GM23338 (cell line): ENCODE results near the gene LTBP2. TPM values are rescaled to one million over a fixed set of nuclear protein-coding genes. Genes with fewer than 3 reads are reported as not detected.

Experiments used
- ATAC-seq: fragments of 200-7000 bp; cut with Tn5 transposase; 3 replicates; pipeline ENCODE4 v1.9.1; 2020
- DNase-seq: peaks from one replicate; pipeline ENCODE4 v3.0.0-alpha.2; 2015; ENCODE audit warnings: low spot score
- H2AFZ ChIP-seq: fragments of 200-600 bp; sonication (generic); 2 replicates; pipeline ENCODE4 v1.8.0; 2016; ENCODE audit warnings: antibody characterized with exemption, mild to moderate bottlenecking, moderate library complexity
- H3F3A ChIP-seq: fragments of 200-600 bp; sonication (generic); replicated peaks from 2 replicates; pipeline ENCODE4 v1.8.0; 2017; ENCODE audit warnings: antibody characterized with exemption, mixed run types, low read depth
- H3K27ac ChIP-seq: fragments of 200-600 bp; sonication (generic); 2 replicates; pipeline ENCODE4 v1.6.1; 2016; ENCODE audit warnings: low read depth
- H3K27me3 ChIP-seq: fragments of 200-600 bp; sonication (generic); 2 replicates; pipeline ENCODE4 v1.8.0; 2016; ENCODE audit warnings: mild to moderate bottlenecking, mixed run types, moderate library complexity; ENCODE audit not compliant: insufficient read depth
- H3K36me3 ChIP-seq: fragments of 200-600 bp; sonication (generic); 2 replicates; pipeline ENCODE4 v1.8.0; 2016; ENCODE audit warnings: mild to moderate bottlenecking; ENCODE audit not compliant: insufficient read depth
- H3K4me1 ChIP-seq: fragments of 200-600 bp; sonication (generic); 2 replicates; pipeline ENCODE4 v1.8.0; 2016; ENCODE audit warnings: mild to moderate bottlenecking, moderate library complexity; ENCODE audit not compliant: insufficient read depth
- H3K4me2 ChIP-seq: fragments of 200-600 bp; sonication (generic); 2 replicates; pipeline ENCODE4 v1.7.1; 2017; ENCODE audit warnings: mixed run types
- H3K4me3 ChIP-seq: fragments of 200-600 bp; sonication (generic); 2 replicates; pipeline ENCODE4 v1.6.1; 2016; ENCODE audit warnings: mixed run types
- H3K79me2 ChIP-seq: fragments of 200-600 bp; sonication (generic); replicated peaks from 2 replicates; pipeline ENCODE4 v1.8.0; 2017; ENCODE audit warnings: mild to moderate bottlenecking; ENCODE audit not compliant: insufficient read depth
- H3K9me2 ChIP-seq: fragments of 200-600 bp; sonication (generic); 2 replicates; pipeline ENCODE4 v1.8.0; 2017; ENCODE audit not compliant: insufficient read depth
- H4K20me1 ChIP-seq: fragments of 200-600 bp; sonication (generic); replicated peaks from 2 replicates; pipeline ENCODE4 v1.8.0; 2017; ENCODE audit warnings: mild to moderate bottlenecking; ENCODE audit not compliant: insufficient read depth
- H3K27ac Mint-ChIP-seq: 2 replicates; pipeline ENCODE4 v1.8.0; 2020; ENCODE audit warnings: inconsistent platforms, mild to moderate bottlenecking, moderate library complexity, mixed read lengths
- H3K27me3 Mint-ChIP-seq: 3 replicates; pipeline ENCODE4 v1.8.0; 2022; ENCODE audit warnings: low read depth, mild to moderate bottlenecking, moderate library complexity, mixed read lengths, inconsistent platforms; ENCODE audit not compliant: insufficient read depth, poor library complexity
- H3K36me3 Mint-ChIP-seq: 3 replicates; pipeline ENCODE4 v1.8.0; 2021; ENCODE audit warnings: low read depth, mild to moderate bottlenecking, inconsistent platforms, moderate library complexity, mixed read lengths
- H3K4me1 Mint-ChIP-seq: 3 replicates; pipeline ENCODE4 v1.8.0; 2020; ENCODE audit warnings: mild to moderate bottlenecking, inconsistent platforms, mixed read lengths
- H3K4me3 Mint-ChIP-seq: 3 replicates; pipeline ENCODE4 v1.8.0; 2021; ENCODE audit warnings: moderate library complexity, mild to moderate bottlenecking, inconsistent platforms, mixed read lengths
- H3K9me3 Mint-ChIP-seq: 3 replicates; pipeline ENCODE4 v1.8.0; 2020; ENCODE audit warnings: moderate library complexity, mild to moderate bottlenecking, inconsistent platforms, mixed read lengths
- EZH2 ChIP-seq: fragments of 200-600 bp; sonication (generic); IDR thresholded peaks from one replicate; pipeline ENCODE4 v1.8.0; 2017; ENCODE audit warnings: antibody characterized with exemption, mild to moderate bottlenecking, low read depth; ENCODE audit not compliant: unreplicated experiment
- EZH2phosphoT487 ChIP-seq: fragments of 200-600 bp; sonication (generic); IDR thresholded peaks from one replicate; pipeline ENCODE4 v1.8.1; 2018; ENCODE audit warnings: antibody characterized with exemption; ENCODE audit not compliant: unreplicated experiment
- JUNB ChIP-seq: IDR thresholded peaks from one replicate; pipeline ENCODE4 v1.6.1; 2016; ENCODE audit warnings: antibody characterized with exemption; ENCODE audit not compliant: unreplicated experiment
- STAT1 ChIP-seq: IDR thresholded peaks from one replicate; pipeline ENCODE4 v1.6.1; 2016; ENCODE audit warnings: antibody characterized with exemption; ENCODE audit not compliant: unreplicated experiment
- ZNF331 ChIP-seq: fragments of 250-450 bp; sonication (Bioruptor Pico); IDR thresholded peaks from 2 replicates; pipeline ENCODE4 v1.5.0; 2020; ENCODE audit warnings: low read depth, mild to moderate bottlenecking, moderate library complexity
- polyA plus RNA-seq: library from polyadenylated mRNA; unstranded; fragments of >200 nt; fragmentation: Nextera tagmentation; extraction: Ambion mirVana; gene quantifications from 2 replicates; pipeline ENCODE4 v1.2.1, GENCODE V29; 2016
- total RNA-seq: library from RNA; depleted of rRNA; stranded (reverse); fragments of >200 nt; shearing (Covaris generic); gene quantifications from 2 replicates; pipeline ENCODE4 v1.2.3, GENCODE V29; 2014
- TF ChIP-seq, protein P1 (sequence below), 2 experiments: fragments of 200-600 bp in 1 of 2; sonication (generic) in 1 of 2; conservative IDR thresholded peaks; 2 replicates each; pipeline versions ENCODE4 v1.5.1 to v1.6.1; 2016 to 2017; ENCODE audit warnings: antibody characterized with exemption in 2 of 2, low read depth in 2 of 2, mild to moderate bottlenecking in 2 of 2, moderate library complexity in 1 of 2
- TF ChIP-seq, protein P2 (sequence below): fragments of 250-450 bp; sonication (Bioruptor Pico); IDR thresholded peaks from 2 replicates; pipeline ENCODE4 v1.5.0; 2020; ENCODE audit warnings: mild to moderate bottlenecking, moderate library complexity

The LTBP2 gene
- total and polyA plus RNA-seq, 2 experiments from 2014 or later: 0.27 to 0.49 TPM

DNA sequence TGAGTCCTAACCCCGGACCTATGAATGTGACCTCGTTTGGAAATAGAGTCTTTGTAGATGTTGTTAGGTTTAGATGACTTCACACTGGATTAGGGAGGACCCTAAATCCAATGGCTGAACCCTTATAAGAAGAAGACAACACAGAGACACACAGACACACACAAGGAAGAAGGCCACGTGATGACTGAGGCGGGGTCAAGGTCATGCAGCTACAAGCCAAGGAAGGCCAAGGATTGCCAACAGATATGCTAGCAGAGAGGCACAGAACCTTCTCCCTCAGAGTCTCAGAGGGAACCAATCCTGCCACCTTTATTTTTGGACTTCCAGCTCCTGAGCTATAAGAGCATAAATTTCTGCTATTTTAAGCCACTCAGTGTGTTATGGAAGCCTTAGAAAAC lies 31.8 kb downstream of the LTBP2 start:
- no peak overlapping the region for H3K4me3 Mint-ChIP-seq
- H3K27ac Mint-ChIP-seq: no peak overlapping the region
- Histone ChIP-seq H4K20me1 (no peaks in the 10 kb centered on the region), H3K4me2 (no peak overlapping the region), H3K4me1 (no peaks in the 10 kb centered on the region), H3K79me2 (no peaks in the 10 kb centered on the region), H3K9me2 (no peaks in the 10 kb centered on the region), H3K27me3 (no peaks in the 10 kb centered on the region), H2AFZ (no peak overlapping the region), H3K4me3 (no peak overlapping the region), H3K27ac (no peak overlapping the region), H3K36me3 (no peaks in the 10 kb centered on the region), H3F3A (no peaks in the 10 kb centered on the region)
- ATAC-seq (no peak), DNase-seq (no peak)
- H3K4me1 Mint-ChIP-seq: no peaks in the 10 kb centered on the region; the same call in 2 of the 3 replicates
- H3K9me3 Mint-ChIP-seq: no peaks in the 10 kb centered on the region
- TF ChIP-seq STAT1 (no peak), ZNF331 (CRISPR knock-in tag) (no peak)
- peaks cover 6% of the 10 kb centered on the region for H3K27me3 Mint-ChIP-seq
- no peaks in the 10 kb centered on the region; the same call in 2 of the 3 replicates for H3K36me3 Mint-ChIP-seq

DNA sequence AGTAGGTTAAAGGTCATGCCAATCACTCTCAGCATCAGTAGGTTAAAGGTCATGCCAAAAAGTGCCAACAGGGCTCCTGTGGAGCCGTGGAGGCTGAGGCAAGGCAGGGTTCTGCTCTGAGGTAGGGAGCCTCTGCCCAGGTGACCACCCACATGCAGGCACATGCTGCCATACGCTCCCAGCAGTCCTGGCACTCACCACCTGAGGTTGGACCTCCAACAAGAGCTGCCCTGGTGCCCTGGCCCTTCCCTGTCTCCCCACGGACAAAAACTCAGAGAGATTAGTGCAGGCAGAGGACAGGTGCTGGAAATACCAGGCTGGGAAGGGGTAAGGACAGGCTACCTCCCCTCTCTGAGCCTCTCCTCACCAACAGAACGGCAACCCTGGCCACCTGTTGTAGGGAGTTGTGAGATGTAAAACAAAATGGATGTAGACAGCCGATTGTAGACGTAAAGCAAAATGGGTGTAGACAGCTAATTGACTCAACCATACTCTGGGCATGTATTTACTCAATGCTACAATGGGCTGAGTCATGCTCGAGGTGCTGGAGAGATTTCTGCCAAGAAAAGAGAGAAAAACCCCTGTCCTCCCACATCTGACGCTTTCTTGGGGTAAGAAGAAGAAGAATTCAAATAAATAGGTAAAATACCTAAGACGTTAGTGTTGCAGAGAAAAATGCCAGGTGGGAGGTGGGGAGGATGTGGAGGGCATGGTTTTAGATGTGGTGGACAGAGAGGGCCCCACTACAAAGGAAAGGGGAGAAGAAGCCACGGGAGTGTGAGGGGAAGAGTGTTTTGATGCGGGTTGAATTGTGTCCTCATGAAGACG lies 32.4 kb downstream of the LTBP2 start:
- no peaks in the 10 kb centered on the region for H4K20me1 ChIP-seq
- Mint-ChIP-seq H3K27ac (no peak overlapping the region), H3K4me3 (no peak overlapping the region), H3K36me3 (no peaks in the 10 kb centered on the region; the same call in 2 of the 3 replicates), H3K4me1 (peaks cover 5% of the 10 kb centered on the region; the same call in 2 of the 3 replicates), H3K27me3 (peaks cover 7% of the 10 kb centered on the region), H3K9me3 (no peaks in the 10 kb centered on the region)
- no peaks in the 10 kb centered on the region for H3K27me3 ChIP-seq
- H3K4me1 ChIP-seq: no peaks in the 10 kb centered on the region
- ATAC-seq: no peak
- H3K79me2 ChIP-seq: no peaks in the 10 kb centered on the region
- TF ChIP-seq JUNB (no peak), EZH2 (no peak), EZH2phosphoT487 (no peak), ZNF331 (CRISPR knock-in tag) (no peak)
- TF ChIP-seq, protein P1, sequence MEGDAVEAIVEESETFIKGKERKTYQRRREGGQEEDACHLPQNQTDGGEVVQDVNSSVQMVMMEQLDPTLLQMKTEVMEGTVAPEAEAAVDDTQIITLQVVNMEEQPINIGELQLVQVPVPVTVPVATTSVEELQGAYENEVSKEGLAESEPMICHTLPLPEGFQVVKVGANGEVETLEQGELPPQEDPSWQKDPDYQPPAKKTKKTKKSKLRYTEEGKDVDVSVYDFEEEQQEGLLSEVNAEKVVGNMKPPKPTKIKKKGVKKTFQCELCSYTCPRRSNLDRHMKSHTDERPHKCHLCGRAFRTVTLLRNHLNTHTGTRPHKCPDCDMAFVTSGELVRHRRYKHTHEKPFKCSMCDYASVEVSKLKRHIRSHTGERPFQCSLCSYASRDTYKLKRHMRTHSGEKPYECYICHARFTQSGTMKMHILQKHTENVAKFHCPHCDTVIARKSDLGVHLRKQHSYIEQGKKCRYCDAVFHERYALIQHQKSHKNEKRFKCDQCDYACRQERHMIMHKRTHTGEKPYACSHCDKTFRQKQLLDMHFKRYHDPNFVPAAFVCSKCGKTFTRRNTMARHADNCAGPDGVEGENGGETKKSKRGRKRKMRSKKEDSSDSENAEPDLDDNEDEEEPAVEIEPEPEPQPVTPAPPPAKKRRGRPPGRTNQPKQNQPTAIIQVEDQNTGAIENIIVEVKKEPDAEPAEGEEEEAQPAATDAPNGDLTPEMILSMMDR (conservative IDR thresholded peaks at IDR 0.05; ENCODE audit: low read depth in 2 of 2): no peak
- H3K9me2 ChIP-seq: no peaks in the 10 kb centered on the region
- no peak for DNase-seq
- H3F3A ChIP-seq: no peaks in the 10 kb centered on the region
- H2AFZ ChIP-seq: peak overlapping the region; percentile 47; the same call in 1 of the 2 replicates
- H3K4me2 ChIP-seq: no peak overlapping the region
- no peaks in the 10 kb centered on the region for H3K36me3 ChIP-seq
- H3K4me3 ChIP-seq: no peak overlapping the region
- H3K27ac ChIP-seq: no peak overlapping the region

DNA sequence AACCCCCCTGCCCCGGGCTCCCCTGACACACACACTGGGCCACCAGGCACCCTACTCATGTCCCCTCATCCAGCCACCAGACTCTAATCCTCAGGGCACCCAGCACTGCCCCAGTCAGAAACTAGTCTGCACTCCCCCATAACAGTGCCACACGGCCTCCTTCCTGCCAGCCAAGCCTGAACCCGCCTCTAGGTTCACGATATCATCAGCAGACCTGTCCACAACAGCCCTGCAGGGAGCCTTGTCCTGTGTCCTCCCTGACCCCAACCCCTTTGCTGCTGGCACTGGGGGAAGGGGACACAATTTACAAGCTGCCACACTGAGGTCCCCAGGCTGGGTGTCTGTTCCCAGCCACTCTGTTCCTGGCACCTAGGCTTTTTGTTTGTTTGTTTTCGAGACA lies 33.6 kb downstream of the LTBP2 start:
- H3K27ac Mint-ChIP-seq: no peak overlapping the region
- Histone ChIP-seq H3K79me2 (no peaks in the 10 kb centered on the region), H3K27ac (no peak overlapping the region)
- TF ChIP-seq, protein P2, sequence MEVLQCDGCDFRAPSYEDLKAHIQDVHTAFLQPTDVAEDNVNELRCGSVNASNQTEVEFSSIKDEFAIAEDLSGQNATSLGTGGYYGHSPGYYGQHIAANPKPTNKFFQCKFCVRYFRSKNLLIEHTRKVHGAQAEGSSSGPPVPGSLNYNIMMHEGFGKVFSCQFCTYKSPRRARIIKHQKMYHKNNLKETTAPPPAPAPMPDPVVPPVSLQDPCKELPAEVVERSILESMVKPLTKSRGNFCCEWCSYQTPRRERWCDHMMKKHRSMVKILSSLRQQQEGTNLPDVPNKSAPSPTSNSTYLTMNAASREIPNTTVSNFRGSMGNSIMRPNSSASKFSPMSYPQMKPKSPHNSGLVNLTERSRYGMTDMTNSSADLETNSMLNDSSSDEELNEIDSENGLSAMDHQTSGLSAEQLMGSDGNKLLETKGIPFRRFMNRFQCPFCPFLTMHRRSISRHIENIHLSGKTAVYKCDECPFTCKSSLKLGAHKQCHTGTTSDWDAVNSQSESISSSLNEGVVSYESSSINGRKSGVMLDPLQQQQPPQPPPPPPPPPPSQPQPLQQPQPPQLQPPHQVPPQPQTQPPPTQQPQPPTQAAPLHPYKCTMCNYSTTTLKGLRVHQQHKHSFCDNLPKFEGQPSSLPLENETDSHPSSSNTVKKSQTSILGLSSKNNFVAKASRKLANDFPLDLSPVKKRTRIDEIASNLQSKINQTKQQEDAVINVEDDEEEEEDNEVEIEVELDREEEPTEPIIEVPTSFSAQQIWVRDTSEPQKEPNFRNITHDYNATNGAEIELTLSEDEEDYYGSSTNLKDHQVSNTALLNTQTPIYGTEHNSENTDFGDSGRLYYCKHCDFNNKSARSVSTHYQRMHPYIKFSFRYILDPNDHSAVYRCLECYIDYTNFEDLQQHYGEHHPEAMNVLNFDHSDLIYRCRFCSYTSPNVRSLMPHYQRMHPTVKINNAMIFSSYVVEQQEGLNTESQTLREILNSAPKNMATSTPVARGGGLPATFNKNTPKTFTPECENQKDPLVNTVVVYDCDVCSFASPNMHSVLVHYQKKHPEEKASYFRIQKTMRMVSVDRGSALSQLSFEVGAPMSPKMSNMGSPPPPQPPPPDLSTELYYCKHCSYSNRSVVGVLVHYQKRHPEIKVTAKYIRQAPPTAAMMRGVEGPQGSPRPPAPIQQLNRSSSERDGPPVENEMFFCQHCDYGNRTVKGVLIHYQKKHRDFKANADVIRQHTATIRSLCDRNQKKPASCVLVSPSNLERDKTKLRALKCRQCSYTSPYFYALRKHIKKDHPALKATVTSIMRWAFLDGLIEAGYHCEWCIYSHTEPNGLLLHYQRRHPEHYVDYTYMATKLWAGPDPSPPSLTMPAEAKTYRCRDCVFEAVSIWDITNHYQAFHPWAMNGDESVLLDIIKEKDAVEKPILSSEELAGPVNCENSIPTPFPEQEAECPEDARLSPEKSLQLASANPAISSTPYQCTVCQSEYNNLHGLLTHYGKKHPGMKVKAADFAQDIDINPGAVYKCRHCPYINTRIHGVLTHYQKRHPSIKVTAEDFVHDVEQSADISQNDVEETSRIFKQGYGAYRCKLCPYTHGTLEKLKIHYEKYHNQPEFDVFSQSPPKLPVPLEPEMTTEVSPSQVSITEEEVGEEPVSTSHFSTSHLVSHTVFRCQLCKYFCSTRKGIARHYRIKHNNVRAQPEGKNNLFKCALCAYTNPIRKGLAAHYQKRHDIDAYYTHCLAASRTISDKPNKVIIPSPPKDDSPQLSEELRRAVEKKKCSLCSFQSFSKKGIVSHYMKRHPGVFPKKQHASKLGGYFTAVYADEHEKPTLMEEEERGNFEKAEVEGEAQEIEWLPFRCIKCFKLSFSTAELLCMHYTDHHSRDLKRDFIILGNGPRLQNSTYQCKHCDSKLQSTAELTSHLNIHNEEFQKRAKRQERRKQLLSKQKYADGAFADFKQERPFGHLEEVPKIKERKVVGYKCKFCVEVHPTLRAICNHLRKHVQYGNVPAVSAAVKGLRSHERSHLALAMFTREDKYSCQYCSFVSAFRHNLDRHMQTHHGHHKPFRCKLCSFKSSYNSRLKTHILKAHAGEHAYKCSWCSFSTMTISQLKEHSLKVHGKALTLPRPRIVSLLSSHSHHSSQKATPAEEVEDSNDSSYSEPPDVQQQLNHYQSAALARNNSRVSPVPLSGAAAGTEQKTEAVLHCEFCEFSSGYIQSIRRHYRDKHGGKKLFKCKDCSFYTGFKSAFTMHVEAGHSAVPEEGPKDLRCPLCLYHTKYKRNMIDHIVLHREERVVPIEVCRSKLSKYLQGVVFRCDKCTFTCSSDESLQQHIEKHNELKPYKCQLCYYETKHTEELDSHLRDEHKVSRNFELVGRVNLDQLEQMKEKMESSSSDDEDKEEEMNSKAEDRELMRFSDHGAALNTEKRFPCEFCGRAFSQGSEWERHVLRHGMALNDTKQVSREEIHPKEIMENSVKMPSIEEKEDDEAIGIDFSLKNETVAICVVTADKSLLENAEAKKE (CRISPR knock-in tag): no peak
- no peak for TF ChIP-seq ZNF331 (CRISPR knock-in tag)

More for the DNA sequence above, 33.6 kb downstream of the LTBP2 start:
- Histone ChIP-seq H3K27me3 (no peaks in the 10 kb centered on the region), H3K4me3 (no peak overlapping the region), H2AFZ (no peak overlapping the region), H3K9me2 (no peaks in the 10 kb centered on the region), H3K4me1 (no peaks in the 10 kb centered on the region), H3K36me3 (no peaks in the 10 kb centered on the region), H3F3A (no peaks in the 10 kb centered on the region), H4K20me1 (no peaks in the 10 kb centered on the region), H3K4me2 (no peak overlapping the region)
- H3K9me3 Mint-ChIP-seq: no peaks in the 10 kb centered on the region
- no peak for DNase-seq
- peaks cover 12% of the 10 kb centered on the region; the same call in 2 of the 3 replicates for H3K4me1 Mint-ChIP-seq
- no peak for ATAC-seq
- no peaks in the 10 kb centered on the region; the same call in 2 of the 3 replicates for H3K36me3 Mint-ChIP-seq
- H3K27me3 Mint-ChIP-seq: peaks cover 9% of the 10 kb centered on the region
- H3K4me3 Mint-ChIP-seq: no peak overlapping the region
